Tibial nerve (tissue), 3 donors: ENCODE measurements around the gene CENPF.

Source experiments
- POLR2A ChIP-seq, 2 donors: fragments of 450-650 bp; IDR thresholded peaks; one replicate each; pipeline ENCODE4 v1.6.1; 2017; ENCODE audit warnings: antibody characterized with exemption in 2 of 2, mild to moderate bottlenecking in 2 of 2, moderate library complexity in 2 of 2
- TF ChIP-seq, protein P1 (sequence below), 5 experiments: fragments of 200-600 bp in 3 of 5; fragments of 450-650 bp in 2 of 5; sonication (generic) in 3 of 5; IDR thresholded peaks; one replicate each; pipeline ENCODE4 v1.5.1; 2016 to 2019; ENCODE audit warnings: antibody characterized with exemption in 5 of 5, mild to moderate bottlenecking in 3 of 5, moderate library complexity in 2 of 5

DNA sequence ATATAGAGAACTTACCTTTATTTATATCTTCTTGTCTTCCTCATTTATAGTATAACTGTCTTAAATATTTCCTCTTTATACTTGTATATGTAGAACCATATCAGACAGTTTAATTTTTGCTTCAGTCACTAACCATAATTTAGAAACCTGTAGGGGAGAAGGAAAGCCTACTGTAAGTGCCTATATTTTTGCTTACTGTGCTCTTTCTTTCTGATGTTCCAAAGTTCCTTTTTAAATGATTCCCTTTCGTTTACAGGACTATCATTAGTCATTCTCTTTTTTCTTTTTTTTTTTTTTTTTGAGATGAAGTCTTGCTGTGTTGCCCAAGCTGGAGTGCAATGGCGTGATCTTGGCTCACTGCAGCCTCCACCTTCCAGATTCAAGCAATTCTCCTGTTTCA lies 109.7 kb downstream of the CENPF start:
- TF ChIP-seq, protein P1, sequence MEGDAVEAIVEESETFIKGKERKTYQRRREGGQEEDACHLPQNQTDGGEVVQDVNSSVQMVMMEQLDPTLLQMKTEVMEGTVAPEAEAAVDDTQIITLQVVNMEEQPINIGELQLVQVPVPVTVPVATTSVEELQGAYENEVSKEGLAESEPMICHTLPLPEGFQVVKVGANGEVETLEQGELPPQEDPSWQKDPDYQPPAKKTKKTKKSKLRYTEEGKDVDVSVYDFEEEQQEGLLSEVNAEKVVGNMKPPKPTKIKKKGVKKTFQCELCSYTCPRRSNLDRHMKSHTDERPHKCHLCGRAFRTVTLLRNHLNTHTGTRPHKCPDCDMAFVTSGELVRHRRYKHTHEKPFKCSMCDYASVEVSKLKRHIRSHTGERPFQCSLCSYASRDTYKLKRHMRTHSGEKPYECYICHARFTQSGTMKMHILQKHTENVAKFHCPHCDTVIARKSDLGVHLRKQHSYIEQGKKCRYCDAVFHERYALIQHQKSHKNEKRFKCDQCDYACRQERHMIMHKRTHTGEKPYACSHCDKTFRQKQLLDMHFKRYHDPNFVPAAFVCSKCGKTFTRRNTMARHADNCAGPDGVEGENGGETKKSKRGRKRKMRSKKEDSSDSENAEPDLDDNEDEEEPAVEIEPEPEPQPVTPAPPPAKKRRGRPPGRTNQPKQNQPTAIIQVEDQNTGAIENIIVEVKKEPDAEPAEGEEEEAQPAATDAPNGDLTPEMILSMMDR (IDR thresholded peaks at IDR 0.05), result no peak
- no peak for TF ChIP-seq POLR2A (IDR thresholded peaks at IDR 0.05)
